Vagina (tissue), 2 donors: ENCODE measurements around the gene LSM4.

ENCODE experiments used
- CTCF ChIP-seq, 3 experiments: fragments of 450-650 bp in 2 of 3; fragments of 200-600 bp in 1 of 3; sonication (generic) in 1 of 3; IDR thresholded peaks; one replicate each; pipeline ENCODE4 v1.5.1; 2017 to 2019; ENCODE audit warnings: antibody characterized with exemption in 3 of 3, mild to moderate bottlenecking in 2 of 3, moderate library complexity in 2 of 3
- POLR2A ChIP-seq, 2 donors: fragments of 450-650 bp; IDR thresholded peaks; one replicate each; pipeline ENCODE4 v1.6.1; 2017; ENCODE audit warnings: antibody characterized with exemption in 2 of 2, mild to moderate bottlenecking in 2 of 2, moderate library complexity in 2 of 2

DNA sequence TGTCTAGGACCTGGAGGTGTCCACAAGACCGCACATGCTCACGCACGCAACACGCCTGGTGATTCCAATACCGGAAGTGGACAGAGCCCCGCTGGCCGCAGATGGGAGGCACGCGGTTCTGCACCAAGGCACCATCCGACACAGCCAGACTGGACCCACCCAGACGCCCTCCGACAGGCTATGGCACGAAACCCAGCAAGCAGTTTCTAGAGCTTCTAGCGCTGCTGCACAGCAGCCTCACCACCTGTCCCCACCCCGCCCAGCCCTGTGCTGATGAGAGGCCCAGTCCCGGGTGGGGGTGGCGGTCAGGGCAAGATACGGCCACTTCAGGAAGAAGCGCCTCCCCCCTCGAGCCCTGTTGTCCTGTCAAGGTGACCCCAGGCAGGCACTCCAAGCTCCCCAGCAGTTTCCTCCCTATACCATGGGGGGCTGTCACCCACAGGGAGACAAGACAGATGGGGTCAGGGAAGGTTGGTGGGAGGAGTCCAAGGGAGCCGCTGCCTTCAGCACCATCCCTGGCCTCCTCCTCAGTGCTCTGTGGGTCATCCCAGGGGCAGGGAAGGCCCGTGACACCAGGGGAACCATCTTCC lies 11.3 kb downstream of the LSM4 start:
- TF ChIP-seq CTCF (IDR thresholded peaks at IDR 0.05) (no peak), POLR2A (IDR thresholded peaks at IDR 0.05) (no peak)
